ENCODE results near the gene CST8.

DNA sequence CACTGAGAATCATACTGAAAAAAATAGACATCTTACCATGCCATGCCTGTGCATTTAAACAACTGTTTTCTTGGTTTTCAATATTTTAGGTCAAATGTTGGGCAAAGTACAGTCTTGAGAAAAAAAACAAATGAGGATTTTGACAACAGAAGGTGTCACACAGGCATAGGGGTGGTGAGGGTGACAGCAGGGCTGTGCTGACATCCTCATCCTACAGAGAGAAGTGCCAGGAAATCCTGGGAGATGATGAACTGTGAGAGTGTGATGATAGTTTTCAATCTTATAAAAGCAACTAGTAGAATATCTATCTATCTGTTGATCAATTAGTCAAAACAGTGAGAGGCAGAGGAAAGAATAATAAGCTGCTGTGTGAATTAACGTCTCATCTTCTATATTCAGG lies 23.9 kb downstream of the CST8 start:
- TF ChIP-seq POLR2AphosphoS5 (IDR thresholded peaks at IDR 0.05; ENCODE audit: insufficient read depth in 1 of 2, low read depth in 1 of 2) = no peak
- TF ChIP-seq, protein P1, sequence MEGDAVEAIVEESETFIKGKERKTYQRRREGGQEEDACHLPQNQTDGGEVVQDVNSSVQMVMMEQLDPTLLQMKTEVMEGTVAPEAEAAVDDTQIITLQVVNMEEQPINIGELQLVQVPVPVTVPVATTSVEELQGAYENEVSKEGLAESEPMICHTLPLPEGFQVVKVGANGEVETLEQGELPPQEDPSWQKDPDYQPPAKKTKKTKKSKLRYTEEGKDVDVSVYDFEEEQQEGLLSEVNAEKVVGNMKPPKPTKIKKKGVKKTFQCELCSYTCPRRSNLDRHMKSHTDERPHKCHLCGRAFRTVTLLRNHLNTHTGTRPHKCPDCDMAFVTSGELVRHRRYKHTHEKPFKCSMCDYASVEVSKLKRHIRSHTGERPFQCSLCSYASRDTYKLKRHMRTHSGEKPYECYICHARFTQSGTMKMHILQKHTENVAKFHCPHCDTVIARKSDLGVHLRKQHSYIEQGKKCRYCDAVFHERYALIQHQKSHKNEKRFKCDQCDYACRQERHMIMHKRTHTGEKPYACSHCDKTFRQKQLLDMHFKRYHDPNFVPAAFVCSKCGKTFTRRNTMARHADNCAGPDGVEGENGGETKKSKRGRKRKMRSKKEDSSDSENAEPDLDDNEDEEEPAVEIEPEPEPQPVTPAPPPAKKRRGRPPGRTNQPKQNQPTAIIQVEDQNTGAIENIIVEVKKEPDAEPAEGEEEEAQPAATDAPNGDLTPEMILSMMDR (IDR thresholded peaks at IDR 0.05) = no peak
